Measurements from ENCODE around the gene DHX8. TPM values are rescaled to one million over a fixed set of nuclear protein-coding genes. Genes with fewer than 3 reads are reported as not detected.

DHX8 gene
- total and polyA plus RNA-seq, 4 donors = 10.9 to 21.3 (median 19.4) TPM

DNA sequence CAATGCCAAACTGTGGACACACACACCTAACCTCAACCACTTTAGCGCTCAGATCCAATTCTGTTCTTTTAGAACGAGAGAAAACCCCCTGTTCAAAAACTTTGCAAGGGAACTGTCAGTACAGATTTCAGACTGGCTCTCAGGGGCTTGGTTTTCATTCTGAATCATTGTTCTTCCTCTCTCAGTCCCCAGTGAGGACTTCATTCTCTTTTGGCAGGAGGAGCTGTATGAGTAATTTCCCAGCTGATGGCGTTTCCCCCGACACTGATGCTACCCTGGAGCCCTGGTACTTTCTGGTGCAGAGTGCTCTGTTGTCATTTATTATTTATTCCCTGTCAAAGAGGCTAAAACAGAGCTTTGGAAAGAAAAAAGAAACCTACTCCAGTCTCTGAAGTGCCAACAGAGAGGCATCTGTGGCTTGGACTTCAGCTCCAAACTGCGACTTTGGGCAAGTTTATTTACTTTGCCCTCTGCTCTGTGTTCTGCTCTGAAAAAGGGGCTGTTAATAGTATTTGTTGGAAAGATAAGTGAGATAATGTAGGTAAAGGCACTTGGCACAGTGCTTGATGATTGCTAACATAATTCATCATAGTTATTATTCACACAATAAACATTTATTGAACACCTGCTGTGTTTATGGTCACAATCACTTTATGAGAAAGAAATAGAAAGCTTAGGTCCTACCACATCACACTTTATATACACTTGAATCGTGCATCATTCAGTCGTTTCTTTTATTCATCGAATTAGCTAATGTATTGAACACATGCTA lies 34.0 kb downstream of the DHX8 start (continued):
- TF ChIP-seq, protein P1, sequence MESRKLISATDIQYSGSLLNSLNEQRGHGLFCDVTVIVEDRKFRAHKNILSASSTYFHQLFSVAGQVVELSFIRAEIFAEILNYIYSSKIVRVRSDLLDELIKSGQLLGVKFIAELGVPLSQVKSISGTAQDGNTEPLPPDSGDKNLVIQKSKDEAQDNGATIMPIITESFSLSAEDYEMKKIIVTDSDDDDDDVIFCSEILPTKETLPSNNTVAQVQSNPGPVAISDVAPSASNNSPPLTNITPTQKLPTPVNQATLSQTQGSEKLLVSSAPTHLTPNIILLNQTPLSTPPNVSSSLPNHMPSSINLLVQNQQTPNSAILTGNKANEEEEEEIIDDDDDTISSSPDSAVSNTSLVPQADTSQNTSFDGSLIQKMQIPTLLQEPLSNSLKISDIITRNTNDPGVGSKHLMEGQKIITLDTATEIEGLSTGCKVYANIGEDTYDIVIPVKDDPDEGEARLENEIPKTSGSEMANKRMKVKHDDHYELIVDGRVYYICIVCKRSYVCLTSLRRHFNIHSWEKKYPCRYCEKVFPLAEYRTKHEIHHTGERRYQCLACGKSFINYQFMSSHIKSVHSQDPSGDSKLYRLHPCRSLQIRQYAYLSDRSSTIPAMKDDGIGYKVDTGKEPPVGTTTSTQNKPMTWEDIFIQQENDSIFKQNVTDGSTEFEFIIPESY (IDR thresholded peaks at IDR 0.05) = no peak
- no peak for TF ChIP-seq GABPA (IDR thresholded peaks at IDR 0.05 in 1 of 2, conservative IDR thresholded peaks at IDR 0.05 in 1 of 2)

- Histone ChIP-seq H3K9me3 (ENCODE audit: control insufficient read depth in 4 of 4, low read length in 3 of 4) (no peaks in the 10 kb centered on the region), H3K36me3 (ENCODE audit: control insufficient read depth in 4 of 4, insufficient read depth in 3 of 4, low read depth in 1 of 4, low read length in 3 of 4) (peaks cover 19 to 76% (median 72%) of the 10 kb centered on the region in 4 donors), H3K9ac (ENCODE audit: low read depth in 1 of 2, low read length in 2 of 2) (no peak overlapping the region), H3K4me1 (ENCODE audit: control insufficient read depth in 4 of 4, insufficient read depth in 4 of 4, low read length in 3 of 4) (no peaks in the 10 kb centered on the region), H3K4me3 (ENCODE audit: low read depth in 1 of 3, low read length in 3 of 3) (no peak overlapping the region), H3K27me3 (ENCODE audit: control insufficient read depth in 4 of 4, insufficient read depth in 4 of 4, low read length in 3 of 4) (no peaks in the 10 kb centered on the region), H3K27ac (ENCODE audit: low read depth in 1 of 2, low read length in 2 of 2) (no peak overlapping the region)
- no peak for DNase-seq (ENCODE audit: low spot score)
- TF ChIP-seq SP1 (IDR thresholded peaks at IDR 0.05) = no peak
- TF ChIP-seq FOXA1 (IDR thresholded peaks at IDR 0.05) = no peak
- TF ChIP-seq, protein P2, sequence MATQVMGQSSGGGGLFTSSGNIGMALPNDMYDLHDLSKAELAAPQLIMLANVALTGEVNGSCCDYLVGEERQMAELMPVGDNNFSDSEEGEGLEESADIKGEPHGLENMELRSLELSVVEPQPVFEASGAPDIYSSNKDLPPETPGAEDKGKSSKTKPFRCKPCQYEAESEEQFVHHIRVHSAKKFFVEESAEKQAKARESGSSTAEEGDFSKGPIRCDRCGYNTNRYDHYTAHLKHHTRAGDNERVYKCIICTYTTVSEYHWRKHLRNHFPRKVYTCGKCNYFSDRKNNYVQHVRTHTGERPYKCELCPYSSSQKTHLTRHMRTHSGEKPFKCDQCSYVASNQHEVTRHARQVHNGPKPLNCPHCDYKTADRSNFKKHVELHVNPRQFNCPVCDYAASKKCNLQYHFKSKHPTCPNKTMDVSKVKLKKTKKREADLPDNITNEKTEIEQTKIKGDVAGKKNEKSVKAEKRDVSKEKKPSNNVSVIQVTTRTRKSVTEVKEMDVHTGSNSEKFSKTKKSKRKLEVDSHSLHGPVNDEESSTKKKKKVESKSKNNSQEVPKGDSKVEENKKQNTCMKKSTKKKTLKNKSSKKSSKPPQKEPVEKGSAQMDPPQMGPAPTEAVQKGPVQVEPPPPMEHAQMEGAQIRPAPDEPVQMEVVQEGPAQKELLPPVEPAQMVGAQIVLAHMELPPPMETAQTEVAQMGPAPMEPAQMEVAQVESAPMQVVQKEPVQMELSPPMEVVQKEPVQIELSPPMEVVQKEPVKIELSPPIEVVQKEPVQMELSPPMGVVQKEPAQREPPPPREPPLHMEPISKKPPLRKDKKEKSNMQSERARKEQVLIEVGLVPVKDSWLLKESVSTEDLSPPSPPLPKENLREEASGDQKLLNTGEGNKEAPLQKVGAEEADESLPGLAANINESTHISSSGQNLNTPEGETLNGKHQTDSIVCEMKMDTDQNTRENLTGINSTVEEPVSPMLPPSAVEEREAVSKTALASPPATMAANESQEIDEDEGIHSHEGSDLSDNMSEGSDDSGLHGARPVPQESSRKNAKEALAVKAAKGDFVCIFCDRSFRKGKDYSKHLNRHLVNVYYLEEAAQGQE (IDR thresholded peaks at IDR 0.05) = no peak
- TF ChIP-seq, protein P3, sequence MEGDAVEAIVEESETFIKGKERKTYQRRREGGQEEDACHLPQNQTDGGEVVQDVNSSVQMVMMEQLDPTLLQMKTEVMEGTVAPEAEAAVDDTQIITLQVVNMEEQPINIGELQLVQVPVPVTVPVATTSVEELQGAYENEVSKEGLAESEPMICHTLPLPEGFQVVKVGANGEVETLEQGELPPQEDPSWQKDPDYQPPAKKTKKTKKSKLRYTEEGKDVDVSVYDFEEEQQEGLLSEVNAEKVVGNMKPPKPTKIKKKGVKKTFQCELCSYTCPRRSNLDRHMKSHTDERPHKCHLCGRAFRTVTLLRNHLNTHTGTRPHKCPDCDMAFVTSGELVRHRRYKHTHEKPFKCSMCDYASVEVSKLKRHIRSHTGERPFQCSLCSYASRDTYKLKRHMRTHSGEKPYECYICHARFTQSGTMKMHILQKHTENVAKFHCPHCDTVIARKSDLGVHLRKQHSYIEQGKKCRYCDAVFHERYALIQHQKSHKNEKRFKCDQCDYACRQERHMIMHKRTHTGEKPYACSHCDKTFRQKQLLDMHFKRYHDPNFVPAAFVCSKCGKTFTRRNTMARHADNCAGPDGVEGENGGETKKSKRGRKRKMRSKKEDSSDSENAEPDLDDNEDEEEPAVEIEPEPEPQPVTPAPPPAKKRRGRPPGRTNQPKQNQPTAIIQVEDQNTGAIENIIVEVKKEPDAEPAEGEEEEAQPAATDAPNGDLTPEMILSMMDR (IDR thresholded peaks at IDR 0.05; ENCODE audit: low read depth, low read length, missing input control) = no peak
- 98% methylated on average over 4 of the region's 4 CpGs for WGBS
Observed at GRCh38 chr17:43521389-43521788, 37.6 kb downstream of the DHX8 start.

GRCh38 chr17:43524945-43525575 lies 41.3 kb downstream of the DHX8 start:
- H3K9ac ChIP-seq (ENCODE audit: low read depth in 1 of 2, low read length in 2 of 2) = no peak overlapping the region
- no peaks in the 10 kb centered on the region for H3K27me3 ChIP-seq (ENCODE audit: control insufficient read depth in 4 of 4, insufficient read depth in 4 of 4, low read length in 3 of 4)
- no peak overlapping the region for H3K27ac ChIP-seq (ENCODE audit: low read depth in 1 of 2, low read length in 2 of 2)
- no peaks in the 10 kb centered on the region for H3K9me3 ChIP-seq (ENCODE audit: control insufficient read depth in 4 of 4, low read length in 3 of 4)
- 89% methylated on average over 8 of the region's 8 CpGs for WGBS
- no peak overlapping the region for H3K4me3 ChIP-seq (ENCODE audit: low read depth in 1 of 3, low read length in 3 of 3)
- DNase-seq (ENCODE audit: low spot score) = no peak
- H3K36me3 ChIP-seq (ENCODE audit: control insufficient read depth in 4 of 4, insufficient read depth in 3 of 4, low read depth in 1 of 4, low read length in 3 of 4) = peaks cover 19 to 57% (median 43%) of the 10 kb centered on the region in 4 donors
- H3K4me1 ChIP-seq (ENCODE audit: control insufficient read depth in 4 of 4, insufficient read depth in 4 of 4, low read length in 3 of 4) = no peaks in the 10 kb centered on the region
- TF ChIP-seq TAF1 (conservative IDR thresholded peaks at IDR 0.05) = no peak
- no peak for TF ChIP-seq JUND (IDR thresholded peaks at IDR 0.05)
- no peak for TF ChIP-seq RXRA (IDR thresholded peaks at IDR 0.05)
- TF ChIP-seq, protein P3 (IDR thresholded peaks at IDR 0.05; ENCODE audit: low read depth, low read length, missing input control) = no peak
- no peak for TF ChIP-seq FOXA1 (IDR thresholded peaks at IDR 0.05)
- TF ChIP-seq SP1 (IDR thresholded peaks at IDR 0.05) = no peak
- no peak for TF ChIP-seq YY1 (IDR thresholded peaks at IDR 0.05)
- no peak for TF ChIP-seq FOXA2 (IDR thresholded peaks at IDR 0.05)
- no peak for TF ChIP-seq GABPA (IDR thresholded peaks at IDR 0.05 in 1 of 2, conservative IDR thresholded peaks at IDR 0.05 in 1 of 2)
- TF ChIP-seq, protein P1 (IDR thresholded peaks at IDR 0.05) = no peak
- no peak for TF ChIP-seq HNF4G (IDR thresholded peaks at IDR 0.05)
- no peak for TF ChIP-seq ATF3 (IDR thresholded peaks at IDR 0.05)
- TF ChIP-seq NR2F2 (IDR thresholded peaks at IDR 0.05) = no peak
- TF ChIP-seq MAX (IDR thresholded peaks at IDR 0.05) = no peak
